Skeletal muscle tissue (tissue), 4 donors: ENCODE results near the gene ABI1. TPM values are rescaled to one million over a fixed set of nuclear protein-coding genes. Genes with fewer than 3 reads are reported as not detected.

Experiments
- H3K27ac ChIP-seq: one replicate; pipeline ENCODE4 v1.7.0; 2013; ENCODE audit warnings: mild to moderate bottlenecking, low read depth, low read length, inconsistent platforms
- H3K27me3 ChIP-seq, 3 donors: one replicate each; pipeline ENCODE4 v1.7.0; 2013; ENCODE audit warnings: low read length in 3 of 3; ENCODE audit not compliant: control insufficient read depth in 3 of 3, insufficient read depth in 3 of 3
- H3K36me3 ChIP-seq, 3 donors: one replicate each; pipeline ENCODE4 v1.7.0; 2013; ENCODE audit warnings: low read length in 3 of 3; ENCODE audit not compliant: control insufficient read depth in 3 of 3, insufficient read depth in 3 of 3
- H3K4me1 ChIP-seq, 3 donors: one replicate each; pipeline ENCODE4 v1.7.0; 2013; ENCODE audit warnings: low read length in 3 of 3, mild to moderate bottlenecking in 3 of 3; ENCODE audit not compliant: control insufficient read depth in 3 of 3, insufficient read depth in 3 of 3
- H3K4me3 ChIP-seq, 3 donors: one replicate each; pipeline ENCODE4 v1.7.0; 2013; ENCODE audit warnings: low read length in 3 of 3
- H3K9ac ChIP-seq, 3 donors: one replicate each; pipeline ENCODE4 v1.7.0; 2013; ENCODE audit warnings: low read length in 3 of 3, mild to moderate bottlenecking in 3 of 3, moderate library complexity in 2 of 3, low read depth in 1 of 3
- H3K9me3 ChIP-seq, 3 donors: one replicate each; pipeline ENCODE4 v1.7.0; 2013; ENCODE audit warnings: low read length in 3 of 3; ENCODE audit not compliant: control insufficient read depth in 3 of 3
- total RNA-seq: library from RNA; depleted of rRNA; stranded (reverse); fragments of >200 nt; gene quantifications from one replicate; pipeline ENCODE4 v1.2.3, GENCODE V29; 2014
- donor health status: Osteomylitis.

ABI1 gene
- total RNA-seq, 1 donor from 2014 or later = 23.0 TPM

- H3K27me3 ChIP-seq = no peaks in the 10 kb centered on the region
- no peak overlapping the region for H3K4me3 ChIP-seq
- H3K4me1 ChIP-seq = no peaks in the 10 kb centered on the region
- no peaks in the 10 kb centered on the region for H3K9me3 ChIP-seq
- H3K27ac ChIP-seq = no peak overlapping the region
- H3K9ac ChIP-seq = no peak overlapping the region
- H3K36me3 ChIP-seq = peaks cover 9 to 23% (median 22%) of the 10 kb centered on the region in 3 donors
These were observed 119.4 kb downstream of the ABI1 start for GRCh38 chr10:26741368-26741767.

DNA sequence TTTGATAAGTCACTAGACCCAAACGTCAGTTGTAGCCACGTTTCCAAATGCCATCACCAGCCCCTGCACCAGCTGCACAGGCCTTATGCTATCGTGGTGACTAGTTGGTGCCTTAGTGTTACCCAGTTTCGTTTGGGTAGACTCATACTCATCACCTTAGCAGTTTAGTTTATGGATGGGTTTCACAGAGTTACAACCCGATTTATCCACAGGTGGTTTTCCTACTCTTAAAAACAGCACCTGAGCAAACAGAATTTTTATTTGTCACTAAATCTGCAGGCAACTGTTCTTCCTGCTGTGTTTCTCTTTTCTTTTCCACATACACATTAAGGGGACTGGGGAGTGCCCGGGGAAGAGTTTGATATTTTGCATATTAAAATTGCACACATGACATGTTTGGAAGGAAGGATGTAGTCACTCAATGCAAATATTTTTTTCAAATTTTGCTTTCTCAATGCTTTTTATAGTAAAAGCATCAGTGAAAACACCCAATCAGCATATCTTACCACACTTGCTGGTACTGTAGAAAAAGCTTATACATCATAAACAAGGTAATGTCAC is 121.6 kb downstream of the ABI1 start:
- no peak overlapping the region for H3K9ac ChIP-seq
- peaks cover 11 to 38% (median 34%) of the 10 kb centered on the region in 3 donors for H3K36me3 ChIP-seq
- no peak overlapping the region for H3K27ac ChIP-seq
- no peaks in the 10 kb centered on the region for H3K9me3 ChIP-seq
- H3K4me3 ChIP-seq = no peak overlapping the region
- no peaks in the 10 kb centered on the region for H3K27me3 ChIP-seq
- H3K4me1 ChIP-seq = no peaks in the 10 kb centered on the region

DNA sequence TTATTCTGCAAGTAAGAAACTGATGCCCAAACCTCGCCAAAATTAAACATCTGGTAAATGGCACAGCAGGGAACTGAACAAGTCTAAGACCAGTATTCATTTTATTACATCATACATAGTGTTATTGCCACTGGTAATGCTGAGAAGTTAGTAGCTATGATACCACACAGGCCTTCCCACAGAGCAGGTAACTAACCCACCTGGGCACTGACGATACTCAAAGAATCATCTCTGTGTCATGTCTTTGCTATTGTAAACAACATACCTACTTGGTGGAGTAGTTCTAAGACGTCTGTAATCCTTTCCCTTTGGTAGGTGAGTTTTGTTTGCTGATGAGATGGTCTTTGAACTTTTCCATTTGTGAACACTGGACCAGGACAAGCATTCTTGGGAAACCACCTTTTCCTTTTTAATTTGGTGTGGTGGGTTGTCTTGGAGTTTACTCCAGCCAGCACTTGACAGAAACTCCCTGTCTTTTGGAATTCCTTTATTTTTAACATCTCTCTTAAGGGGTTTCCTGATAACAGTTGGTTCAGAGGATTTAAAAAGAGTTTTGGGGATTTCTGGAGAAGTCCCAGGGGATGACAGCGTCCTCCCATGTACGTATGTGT is 122.4 kb downstream of the ABI1 start:
- H3K9ac ChIP-seq = no peak overlapping the region
- H3K4me1 ChIP-seq = no peaks in the 10 kb centered on the region
- peaks cover 15 to 35% (median 35%) of the 10 kb centered on the region in 3 donors for H3K36me3 ChIP-seq
- no peaks in the 10 kb centered on the region for H3K27me3 ChIP-seq
- H3K27ac ChIP-seq = no peak overlapping the region
- no peaks in the 10 kb centered on the region for H3K9me3 ChIP-seq
- no peak overlapping the region for H3K4me3 ChIP-seq

GRCh38 chr10:26737730-26738129 is 123.0 kb downstream of the ABI1 start:
- H3K27ac ChIP-seq = no peak overlapping the region
- no peak overlapping the region for H3K9ac ChIP-seq
- H3K4me1 ChIP-seq = no peaks in the 10 kb centered on the region
- no peaks in the 10 kb centered on the region for H3K9me3 ChIP-seq
- H3K4me3 ChIP-seq = no peak overlapping the region
- H3K27me3 ChIP-seq = no peaks in the 10 kb centered on the region
- H3K36me3 ChIP-seq = peaks cover 18 to 38% (median 30%) of the 10 kb centered on the region in 3 donors

- no peaks in the 10 kb centered on the region for H3K9me3 ChIP-seq
- H3K27me3 ChIP-seq = no peaks in the 10 kb centered on the region
- no peak overlapping the region for H3K9ac ChIP-seq
- no peak overlapping the region for H3K4me3 ChIP-seq
- no peaks in the 10 kb centered on the region for H3K4me1 ChIP-seq
- no peak overlapping the region for H3K27ac ChIP-seq
- H3K36me3 ChIP-seq = peaks cover 21 to 30% (median 30%) of the 10 kb centered on the region in 3 donors
These were observed 125.3 kb downstream of the ABI1 start for GRCh38 chr10:26735435-26735834.

- Histone ChIP-seq H3K4me1 (no peaks in the 10 kb centered on the region), H3K27me3 (no peaks in the 10 kb centered on the region), H3K27ac (no peak overlapping the region), H3K9ac (no peak overlapping the region), H3K4me3 (no peak overlapping the region), H3K36me3 (peaks cover 21 to 37% (median 29%) of the 10 kb centered on the region in 3 donors), H3K9me3 (no peaks in the 10 kb centered on the region)
These were observed 126.8 kb downstream of the ABI1 start for GRCh38 chr10:26733750-26734568.

DNA sequence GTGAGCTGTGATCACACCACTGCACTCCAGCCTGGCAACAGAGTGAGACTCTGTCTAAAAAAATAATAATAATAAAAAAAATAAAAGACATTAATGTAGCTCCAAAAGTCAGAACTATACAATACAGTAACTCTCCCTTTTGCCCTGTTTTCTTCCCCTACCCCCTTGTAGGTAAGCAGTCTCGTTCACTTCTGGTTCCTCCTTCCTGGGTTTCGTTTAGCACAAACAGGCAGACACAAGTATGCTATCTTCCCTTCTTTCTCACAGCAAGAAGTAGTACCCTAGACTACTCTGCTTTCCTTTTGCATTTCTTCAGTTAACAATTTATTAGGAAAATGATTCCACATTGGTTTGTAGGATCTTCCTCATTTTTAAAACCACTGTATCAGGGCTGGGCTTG is 130.2 kb downstream of the ABI1 start:
- H3K27ac ChIP-seq = no peak overlapping the region
- H3K27me3 ChIP-seq = no peaks in the 10 kb centered on the region
- H3K4me3 ChIP-seq = no peak overlapping the region
- H3K9ac ChIP-seq = no peak overlapping the region
- no peaks in the 10 kb centered on the region for H3K4me1 ChIP-seq
- H3K36me3 ChIP-seq = peaks cover 11 to 29% (median 18%) of the 10 kb centered on the region in 3 donors
- no peaks in the 10 kb centered on the region for H3K9me3 ChIP-seq

DNA sequence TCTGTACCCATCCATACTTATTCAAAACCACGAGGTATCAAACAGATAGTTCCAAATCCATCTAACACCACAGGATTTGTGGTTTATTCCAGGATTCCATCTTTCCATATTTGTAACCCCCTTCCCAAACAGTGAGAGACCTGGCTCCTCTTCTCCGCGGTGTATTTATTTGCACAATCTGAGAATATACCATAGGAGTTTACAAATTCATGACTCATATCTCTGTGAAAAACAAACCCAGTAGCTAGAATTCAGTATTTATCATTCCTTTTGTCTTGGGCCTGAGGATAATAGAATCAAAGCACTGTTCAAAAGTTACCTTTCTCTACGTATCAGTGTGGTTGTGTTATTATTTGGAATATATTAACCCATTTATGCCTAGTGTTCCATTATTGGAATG is 131.4 kb downstream of the ABI1 start:
- no peak overlapping the region for H3K4me3 ChIP-seq

GRCh38 chr10:26728957-26729356 is 131.8 kb downstream of the ABI1 start:
- no peaks in the 10 kb centered on the region for H3K4me1 ChIP-seq
- no peak overlapping the region for H3K27ac ChIP-seq
- H3K9me3 ChIP-seq = no peaks in the 10 kb centered on the region
- H3K36me3 ChIP-seq = peaks cover 9 to 25% (median 16%) of the 10 kb centered on the region in 3 donors
- no peak overlapping the region for H3K9ac ChIP-seq
- H3K4me3 ChIP-seq = no peak overlapping the region
- H3K27me3 ChIP-seq = no peaks in the 10 kb centered on the region

More for the DNA sequence above, 131.4 kb downstream of the ABI1 start:
- Histone ChIP-seq H3K27ac (no peak overlapping the region), H3K4me1 (no peaks in the 10 kb centered on the region), H3K36me3 (peaks cover 9 to 29% (median 19%) of the 10 kb centered on the region in 3 donors), H3K9ac (no peak overlapping the region), H3K27me3 (no peaks in the 10 kb centered on the region), H3K9me3 (no peaks in the 10 kb centered on the region)

DNA sequence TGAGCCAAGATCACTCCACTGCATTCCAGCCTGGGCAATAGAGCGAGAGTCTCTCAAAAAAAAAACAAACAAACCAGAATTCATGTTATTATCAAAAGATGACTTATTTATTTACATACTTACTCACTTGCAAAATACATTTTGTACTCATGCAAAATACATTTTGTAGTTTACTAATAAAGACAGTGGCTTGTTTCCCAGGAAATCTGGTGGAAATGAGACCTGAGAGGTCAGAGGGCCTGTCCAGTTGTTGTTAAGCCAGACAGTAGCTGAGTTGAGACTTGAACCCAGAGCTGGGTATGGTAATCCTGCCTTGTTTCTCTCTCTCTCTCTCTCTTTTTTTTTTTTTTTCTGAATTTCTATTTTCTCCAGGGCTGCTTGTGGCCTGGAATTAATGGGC is 133.8 kb downstream of the ABI1 start:
- H3K9me3 ChIP-seq = no peaks in the 10 kb centered on the region
- H3K4me3 ChIP-seq = no peak overlapping the region
- H3K27me3 ChIP-seq = no peaks in the 10 kb centered on the region
- H3K4me1 ChIP-seq = no peaks in the 10 kb centered on the region
- H3K9ac ChIP-seq = no peak overlapping the region
- no peak overlapping the region for H3K27ac ChIP-seq
- peaks cover 5 to 29% (median 10%) of the 10 kb centered on the region in 3 donors for H3K36me3 ChIP-seq
